HuH-7.5 (cell line): ENCODE data around the gene TRIM46.
"Not testable (repeated sequence)": the region's sequence is repeated elsewhere in the genome, so short reads cannot be mapped to it uniquely, and the experiment has no call there.

ENCODE experiments used
- DNase-seq: peaks from one replicate; pipeline ENCODE4 v3.0.0; 2011; ENCODE audit warnings: low spot score

Gene TRIM46

GRCh38 chr1:155186067-155186793, 12.6 kb downstream of the TRIM46 start:
- no peak for DNase-seq

- no peak for DNase-seq
Observed at GRCh38 chr1:155186794-155187455, 13.3 kb downstream of the TRIM46 start.

GRCh38 chr1:155187456-155187891, 13.8 kb downstream of the TRIM46 start:
- DNase-seq = no peak

GRCh38 chr1:155188268-155188667, 14.6 kb downstream of the TRIM46 start:
- no peak for DNase-seq

- DNase-seq = not testable (repeated sequence)
Observed at GRCh38 chr1:155189926-155190325, 16.3 kb downstream of the TRIM46 start.

- DNase-seq = peak; percentile 58
Observed at GRCh38 chr1:155191904-155192303, 18.3 kb downstream of the TRIM46 start.

GRCh38 chr1:155192346-155193274, 19.0 kb downstream of the TRIM46 start:
- DNase-seq = no peak

GRCh38 chr1:155193275-155193990, 19.8 kb downstream of the TRIM46 start:
- DNase-seq = peak; percentile 99

GRCh38 chr1:155193991-155194240, 20.3 kb downstream of the TRIM46 start:
- not testable (repeated sequence) for DNase-seq

- peak; percentile 66 for DNase-seq
Observed at GRCh38 chr1:155195201-155196102, 21.8 kb downstream of the TRIM46 start.

GRCh38 chr1:155196103-155196892, 22.6 kb downstream of the TRIM46 start:
- peak; percentile 11 for DNase-seq

- DNase-seq = peak; percentile 8
Observed at GRCh38 chr1:155196893-155197638, 23.4 kb downstream of the TRIM46 start.

GRCh38 chr1:155197901-155198546, 24.4 kb downstream of the TRIM46 start:
- peak; percentile 6 for DNase-seq

GRCh38 chr1:155198547-155198906, 24.9 kb downstream of the TRIM46 start:
- DNase-seq = peak; percentile 8

- peak; percentile 2 for DNase-seq
Observed at GRCh38 chr1:155199792-155200191, 26.1 kb downstream of the TRIM46 start.

- peak; percentile 3 for DNase-seq
Observed at GRCh38 chr1:155200920-155201319, 27.3 kb downstream of the TRIM46 start.

- peak; percentile 4 for DNase-seq
Observed at GRCh38 chr1:155202198-155202597, 28.5 kb downstream of the TRIM46 start.

- DNase-seq = no peak
Observed at GRCh38 chr1:155202731-155203515, 29.3 kb downstream of the TRIM46 start.
